HCT116 (cell line): Measurements from ENCODE around the gene GNAO1.

ENCODE experiments used
- ATF3 ChIP-seq: IDR thresholded peaks from 2 replicates; pipeline ENCODE4 v1.6.1; 2012
- EGR1 ChIP-seq: IDR thresholded peaks from 2 replicates; pipeline ENCODE4 v1.6.1; 2012; ENCODE audit warnings: low read depth
- EZH2 ChIP-seq: fragments of 200-600 bp; sonication (generic); IDR thresholded peaks from 2 replicates; pipeline ENCODE4 v1.6.1; 2017; ENCODE audit warnings: antibody characterized with exemption, mixed run types
- EZH2phosphoT487 ChIP-seq: fragments of 200-600 bp; IDR thresholded peaks from 2 replicates; pipeline ENCODE4 v1.6.1; 2018; ENCODE audit warnings: antibody characterized with exemption, borderline replicate concordance
- JUND ChIP-seq: IDR thresholded peaks from 2 replicates; pipeline ENCODE4 v1.6.1; 2012
- POLR2A ChIP-seq: IDR thresholded peaks from 2 replicates; pipeline ENCODE4 v1.7.0; 2011; ENCODE audit warnings: borderline replicate concordance; ENCODE audit not compliant: insufficient read depth, insufficient read length; ENCODE audit errors: extremely low read depth
- POLR2AphosphoS5 ChIP-seq: IDR thresholded peaks from 2 replicates; pipeline ENCODE4 v1.6.1; 2011; ENCODE audit warnings: mild to moderate bottlenecking, low read depth, low read length, moderate library complexity
- RAD21 ChIP-seq: IDR thresholded peaks from 2 replicates; pipeline ENCODE4 v1.6.1; 2012; ENCODE audit warnings: low read depth, mild to moderate bottlenecking
- REST ChIP-seq: IDR thresholded peaks from 2 replicates; pipeline ENCODE4 v1.6.1; 2012; ENCODE audit warnings: low read depth
- SIN3A ChIP-seq: IDR thresholded peaks from 2 replicates; pipeline ENCODE4 v1.6.1; 2012; ENCODE audit warnings: low read depth
- SRF ChIP-seq: IDR thresholded peaks from 2 replicates; pipeline ENCODE4 v1.6.1; 2012; ENCODE audit warnings: low read depth
- ZNF274 ChIP-seq: fragments of 200-500 bp; sonication (Bioruptor generic); IDR thresholded peaks from 2 replicates; pipeline ENCODE4 v1.6.1; 2014; ENCODE audit warnings: mild to moderate bottlenecking, low read depth, low read length, inconsistent platforms
- TF ChIP-seq, protein P1 (sequence below), 3 experiments: fragments of 200-600 bp in 1 of 3; sonication (generic) in 1 of 3; IDR thresholded peaks in 2 of 3; conservative IDR thresholded peaks in 1 of 3; 2 replicates each; pipeline ENCODE4 v1.5.1; 2012 to 2017; ENCODE audit warnings: low read depth in 2 of 3, low read length in 2 of 3, antibody characterized with exemption in 1 of 3, borderline replicate concordance in 1 of 3, control low read depth in 1 of 3, mild to moderate bottlenecking in 1 of 3, mixed read lengths in 1 of 3, mixed run types in 1 of 3, moderate library complexity in 1 of 3; ENCODE audit not compliant: insufficient read depth in 1 of 3
- TF ChIP-seq, protein P2 (sequence below): IDR thresholded peaks from 2 replicates; pipeline ENCODE4 v1.6.1; 2012

DNA sequence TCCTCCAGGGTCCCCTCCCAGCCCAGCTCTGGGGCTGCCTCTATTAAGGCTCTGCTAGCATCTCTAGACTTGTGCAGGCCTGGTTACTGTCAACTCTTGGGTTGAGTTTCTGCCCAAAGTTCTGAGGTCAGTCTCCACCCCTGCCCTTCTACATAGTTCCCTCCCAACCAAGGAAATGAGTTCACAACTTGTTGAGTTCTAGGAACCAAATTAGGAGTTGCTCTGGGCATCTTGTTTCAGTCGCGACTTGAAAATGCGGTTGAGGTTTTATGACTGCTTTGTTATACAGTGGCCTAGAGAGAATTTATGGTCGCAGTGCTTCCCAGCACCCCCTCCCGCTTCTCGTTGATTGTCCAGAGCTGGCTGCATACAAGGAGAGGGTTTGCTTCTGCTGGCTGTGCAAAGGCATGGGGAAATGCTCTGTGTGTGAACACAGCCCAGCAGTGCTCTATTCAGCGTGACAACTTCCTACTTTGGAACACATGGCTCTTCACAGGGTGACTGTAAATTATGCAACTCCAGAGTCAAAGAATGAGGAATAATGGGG lies 20.2 kb downstream of the GNAO1 start:
- TF ChIP-seq REST (no peak), EZH2 (no peak), ATF3 (no peak), EZH2phosphoT487 (no peak), POLR2A (no peak), POLR2AphosphoS5 (no peak), RAD21 (no peak), ZNF274 (no peak), SIN3A (no peak), EGR1 (no peak), JUND (no peak), SRF (no peak)
- TF ChIP-seq, protein P1, sequence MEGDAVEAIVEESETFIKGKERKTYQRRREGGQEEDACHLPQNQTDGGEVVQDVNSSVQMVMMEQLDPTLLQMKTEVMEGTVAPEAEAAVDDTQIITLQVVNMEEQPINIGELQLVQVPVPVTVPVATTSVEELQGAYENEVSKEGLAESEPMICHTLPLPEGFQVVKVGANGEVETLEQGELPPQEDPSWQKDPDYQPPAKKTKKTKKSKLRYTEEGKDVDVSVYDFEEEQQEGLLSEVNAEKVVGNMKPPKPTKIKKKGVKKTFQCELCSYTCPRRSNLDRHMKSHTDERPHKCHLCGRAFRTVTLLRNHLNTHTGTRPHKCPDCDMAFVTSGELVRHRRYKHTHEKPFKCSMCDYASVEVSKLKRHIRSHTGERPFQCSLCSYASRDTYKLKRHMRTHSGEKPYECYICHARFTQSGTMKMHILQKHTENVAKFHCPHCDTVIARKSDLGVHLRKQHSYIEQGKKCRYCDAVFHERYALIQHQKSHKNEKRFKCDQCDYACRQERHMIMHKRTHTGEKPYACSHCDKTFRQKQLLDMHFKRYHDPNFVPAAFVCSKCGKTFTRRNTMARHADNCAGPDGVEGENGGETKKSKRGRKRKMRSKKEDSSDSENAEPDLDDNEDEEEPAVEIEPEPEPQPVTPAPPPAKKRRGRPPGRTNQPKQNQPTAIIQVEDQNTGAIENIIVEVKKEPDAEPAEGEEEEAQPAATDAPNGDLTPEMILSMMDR (IDR thresholded peaks at IDR 0.05 in 2 of 3, conservative IDR thresholded peaks at IDR 0.05 in 1 of 3; ENCODE audit: borderline replicate concordance in 1 of 3, insufficient read depth in 1 of 3, low read depth in 2 of 3, low read length in 2 of 3): no peak
- TF ChIP-seq, protein P2, sequence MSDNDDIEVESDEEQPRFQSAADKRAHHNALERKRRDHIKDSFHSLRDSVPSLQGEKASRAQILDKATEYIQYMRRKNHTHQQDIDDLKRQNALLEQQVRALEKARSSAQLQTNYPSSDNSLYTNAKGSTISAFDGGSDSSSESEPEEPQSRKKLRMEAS: no peak
